Measurements from ENCODE around the gene RNF10.
"Not testable (repeated sequence)": the region's sequence is repeated elsewhere in the genome, so short reads cannot be mapped to it uniquely, and the experiment has no call there.

Gene RNF10

DNA sequence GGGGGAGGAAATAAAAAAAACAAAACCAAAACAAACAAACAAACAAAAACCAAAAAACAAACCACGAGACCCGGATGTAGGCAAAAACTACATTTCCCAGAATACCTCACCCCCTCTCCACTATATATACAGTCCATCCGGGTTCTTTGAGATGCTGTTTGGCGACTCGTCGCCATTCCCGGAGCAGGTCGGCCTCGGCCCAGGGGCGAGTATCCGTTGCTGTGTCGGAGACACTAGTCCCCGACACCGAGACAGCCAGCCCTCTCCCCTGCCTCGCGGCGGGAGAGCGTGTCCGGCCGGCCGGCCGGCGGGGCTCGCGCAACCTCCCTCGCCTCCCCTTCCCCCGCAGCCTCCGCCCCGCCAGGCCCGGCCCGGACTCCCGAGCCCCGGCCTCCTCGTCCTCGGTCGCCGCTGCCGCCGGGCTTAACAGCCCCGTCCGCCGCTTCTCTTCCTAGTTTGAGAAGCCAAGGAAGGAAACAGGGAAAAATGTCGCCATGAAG is at the start of gene RNF10:
TSS of gene RNF10 (plus strand) at position 154 of the 500 bp plus-strand sequence. CDS start 456 bp downstream, outside the sequence.
- DNase-seq = peak; percentile 95

DNA sequence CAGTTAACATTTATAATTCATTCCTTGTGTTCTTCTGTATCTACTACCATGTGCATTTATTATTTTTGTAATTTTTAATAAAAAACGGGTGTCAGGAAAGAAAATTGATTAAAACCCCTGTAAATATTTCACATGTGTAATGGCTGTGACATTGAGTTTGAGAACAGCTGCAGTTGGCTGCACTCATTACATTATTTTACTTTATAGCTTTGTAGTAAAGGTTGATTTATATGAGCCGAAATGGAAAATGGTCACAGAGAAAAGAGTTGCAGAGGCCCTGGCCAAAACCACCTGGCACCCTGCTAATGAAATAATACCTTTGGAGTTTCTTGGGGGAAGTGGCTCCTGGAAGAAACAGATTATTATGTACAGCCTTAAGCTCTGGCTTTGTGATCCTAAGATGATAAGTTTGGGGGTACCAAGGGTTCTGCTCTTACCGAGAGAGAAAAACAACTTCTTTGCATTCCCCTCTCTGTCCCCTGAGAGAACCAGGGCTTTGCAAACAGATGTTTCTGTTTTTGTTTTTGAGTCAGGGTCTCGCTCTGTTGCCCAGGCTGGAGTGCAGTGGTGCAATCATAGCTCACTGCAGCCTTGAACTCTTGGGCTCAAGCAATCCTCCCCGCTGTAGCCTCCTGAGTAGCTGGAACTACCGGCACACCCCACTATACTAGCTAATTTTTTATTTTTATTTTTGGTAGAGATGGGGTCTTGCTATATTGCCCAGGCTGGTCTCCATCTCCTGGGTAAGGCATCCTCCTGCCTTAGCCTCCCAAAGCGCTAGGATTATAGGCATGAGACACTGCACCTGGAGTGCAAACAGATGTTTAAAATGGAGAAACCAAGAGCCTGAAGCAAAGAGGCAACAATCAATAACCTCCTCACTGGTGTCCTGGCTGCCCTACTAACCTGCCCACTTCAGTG is 47.9 kb upstream of the RNF10 start:
- DNase-seq = no peak

DNA sequence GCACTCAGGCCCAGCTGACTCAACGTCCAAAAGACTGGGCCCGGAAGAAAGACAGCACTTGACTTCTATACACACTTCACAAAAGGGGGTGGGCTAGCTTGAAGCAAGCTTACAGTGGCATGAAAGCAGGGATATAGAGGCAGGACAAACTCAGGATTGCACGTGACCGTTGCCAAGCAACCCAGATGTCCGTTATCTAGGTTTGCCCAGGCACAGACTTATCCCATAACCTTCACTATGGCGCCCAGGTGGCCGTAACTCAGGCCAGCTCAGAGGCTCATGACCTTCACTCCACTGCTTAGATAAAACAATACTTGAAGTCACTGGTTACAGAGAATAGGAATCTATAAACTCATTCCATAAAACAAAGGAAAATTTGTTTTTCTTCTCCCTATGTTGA is 46.6 kb upstream of the RNF10 start:
- DNase-seq = not testable (repeated sequence)

DNA sequence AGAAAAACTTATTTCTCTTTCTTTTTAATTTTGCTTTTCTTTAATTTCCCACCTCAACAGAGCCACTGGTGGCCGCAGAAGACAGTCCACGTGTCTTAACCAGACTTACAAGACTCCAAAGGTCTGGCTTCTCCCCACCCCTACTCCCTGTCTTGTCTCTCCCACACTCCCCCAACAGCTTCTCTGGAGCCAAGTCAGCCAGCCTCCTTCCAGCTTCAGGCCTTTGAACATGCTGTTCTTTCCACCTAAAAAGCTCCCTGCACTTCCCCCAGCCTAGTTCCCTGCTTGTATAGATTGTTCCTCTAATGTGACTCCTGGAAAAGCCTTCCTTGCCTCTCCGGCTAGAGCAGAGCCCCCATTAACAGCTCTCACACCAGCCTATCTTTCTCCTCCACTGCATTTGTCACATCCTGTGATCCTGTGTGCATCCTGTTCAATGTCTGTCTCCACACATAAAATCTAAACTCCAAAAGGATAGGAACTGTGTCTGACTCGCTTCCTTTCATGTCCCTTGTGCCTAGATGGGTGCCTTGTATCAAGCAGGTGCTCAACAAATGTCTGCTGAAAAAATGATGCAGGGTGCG is 46.0 kb upstream of the RNF10 start:
- no peak for DNase-seq

DNA sequence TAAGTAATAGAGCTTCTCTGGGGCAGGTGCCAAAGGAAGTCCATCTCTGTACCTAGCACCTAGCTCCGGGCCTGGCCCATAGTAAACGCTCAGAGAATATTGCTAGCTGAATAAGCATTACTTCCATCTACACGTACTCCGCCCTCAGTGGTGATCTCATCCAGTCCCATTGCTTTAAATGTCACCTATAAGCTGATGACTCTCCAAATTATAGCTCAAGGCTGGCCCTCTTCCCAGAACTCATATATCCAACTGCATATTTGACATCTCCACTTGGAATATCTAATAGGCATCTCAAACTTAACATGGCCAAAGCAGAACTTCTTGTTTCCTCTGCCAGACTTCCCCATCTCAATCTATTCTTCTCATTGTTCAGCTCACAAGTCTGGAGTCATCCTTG is 45.1 kb upstream of the RNF10 start:
- no peak for DNase-seq

DNA sequence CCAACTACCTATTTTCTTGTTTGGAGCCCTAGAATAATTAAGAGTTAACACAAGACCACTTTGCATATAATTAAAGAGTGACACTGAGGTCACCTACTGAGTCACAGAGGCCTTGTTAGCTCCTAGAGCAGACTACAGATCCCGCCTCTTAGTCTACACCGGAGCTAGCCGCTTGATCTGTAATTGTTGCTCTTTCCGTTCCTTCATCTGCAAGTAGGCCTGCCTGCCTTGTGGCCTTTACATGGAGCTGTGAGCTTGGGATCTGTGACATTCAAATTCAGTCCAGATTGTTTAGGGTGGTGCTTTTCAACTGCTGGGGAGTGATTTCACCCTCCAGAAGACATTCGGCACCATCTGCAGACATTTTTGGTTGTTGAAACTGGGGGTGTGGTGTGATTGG is 43.8 kb upstream of the RNF10 start:
- no peak for DNase-seq

DNA sequence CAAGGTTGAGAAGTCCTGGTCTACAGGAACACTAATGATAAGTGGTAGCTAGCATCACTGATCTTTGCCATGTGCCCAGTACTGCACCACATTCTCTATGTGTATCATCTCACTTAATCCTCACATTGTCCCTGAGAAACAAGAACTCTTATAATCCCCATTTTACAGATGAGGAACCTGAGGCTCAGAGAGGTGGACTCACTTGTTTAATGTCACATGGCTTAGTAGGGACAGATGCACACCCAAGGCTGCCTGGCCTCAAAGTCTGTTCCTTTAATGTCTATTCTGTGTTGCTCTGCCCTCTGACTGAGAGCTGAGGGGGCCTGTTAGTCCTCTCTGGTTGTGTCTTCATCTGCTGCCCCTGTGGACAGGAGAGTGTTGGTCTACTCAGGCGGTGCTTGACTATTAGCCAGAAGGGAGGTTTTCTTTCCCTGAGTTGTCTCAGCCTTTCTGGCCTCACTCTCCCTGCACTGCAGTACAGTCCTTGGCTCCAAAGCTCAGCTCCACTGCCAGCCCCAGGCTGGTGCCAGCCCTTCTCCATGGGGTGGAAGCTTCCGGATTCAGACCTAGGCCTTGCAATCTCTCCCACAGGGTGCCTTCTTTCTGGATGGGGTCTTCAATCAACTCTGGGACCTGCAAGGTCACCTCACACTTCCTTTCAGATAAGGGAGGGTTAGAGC is 43.2 kb upstream of the RNF10 start:
- no peak for DNase-seq

DNA sequence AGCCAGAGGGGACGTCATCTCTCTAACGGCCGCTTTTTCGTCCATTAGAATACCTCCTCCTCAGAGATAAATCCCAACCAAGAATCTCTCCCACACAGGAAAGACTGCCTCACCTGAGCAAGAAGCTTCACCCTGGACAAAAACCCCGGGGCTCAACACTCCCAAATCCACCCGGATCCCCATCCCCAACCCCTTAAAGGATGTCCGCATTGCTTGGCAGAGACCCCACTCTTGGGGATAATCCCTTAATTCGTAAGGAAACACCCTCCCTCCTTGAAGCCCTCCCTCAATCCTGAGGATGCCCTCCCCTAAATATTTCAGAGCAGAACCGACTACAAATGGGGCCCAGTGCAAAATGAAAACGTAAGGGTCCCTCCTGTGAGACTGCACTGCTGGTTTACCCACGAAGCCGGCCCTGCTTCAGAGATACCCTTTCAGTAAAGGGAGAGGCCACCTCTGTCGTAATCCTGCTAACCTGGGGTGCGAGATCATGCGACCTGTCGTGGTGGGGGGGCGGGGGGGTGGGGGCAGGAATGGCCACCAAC is 38.9 kb upstream of the RNF10 start:
- DNase-seq = peak; percentile 26

DNA sequence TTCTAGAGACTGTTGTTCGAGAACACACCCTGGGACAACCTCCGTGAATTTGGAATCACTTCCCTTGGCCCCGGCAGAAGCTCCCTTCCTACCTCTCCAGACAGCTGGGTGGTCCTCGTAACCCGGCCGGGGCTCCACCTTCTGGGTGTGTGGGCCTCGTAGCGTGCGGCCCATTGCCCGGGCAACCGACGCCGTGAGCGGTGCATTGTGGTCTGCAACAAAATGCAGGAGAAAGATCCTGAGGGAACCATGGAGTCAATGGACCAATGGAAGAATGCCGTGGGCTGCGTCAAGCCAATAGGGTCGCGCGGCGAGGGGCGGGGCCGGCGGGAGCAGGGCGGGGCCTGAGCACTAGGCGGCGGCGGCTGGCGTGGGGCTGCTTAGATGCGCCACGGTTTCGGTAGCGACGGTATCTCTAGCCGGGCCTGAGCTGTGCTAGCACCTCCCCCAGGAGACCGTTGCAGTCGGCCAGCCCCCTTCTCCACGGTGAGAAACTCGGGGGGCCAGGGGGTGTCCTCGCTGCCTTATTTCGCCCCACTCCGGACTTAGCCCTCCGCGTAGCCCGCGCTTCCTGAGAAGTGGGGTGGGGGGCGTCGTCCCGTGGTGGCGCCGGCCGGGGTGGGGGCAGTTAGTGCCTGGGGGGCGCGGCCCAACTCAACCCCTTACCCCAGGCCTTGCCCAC is 38.3 kb upstream of the RNF10 start, which contains the start of gene DYNLL1:
TSS of gene DYNLL1 (plus strand) at position 383 of the 682 bp plus-strand sequence. CDS start 309 bp downstream, outside the sequence.
- peak; percentile 99 for DNase-seq

DNA sequence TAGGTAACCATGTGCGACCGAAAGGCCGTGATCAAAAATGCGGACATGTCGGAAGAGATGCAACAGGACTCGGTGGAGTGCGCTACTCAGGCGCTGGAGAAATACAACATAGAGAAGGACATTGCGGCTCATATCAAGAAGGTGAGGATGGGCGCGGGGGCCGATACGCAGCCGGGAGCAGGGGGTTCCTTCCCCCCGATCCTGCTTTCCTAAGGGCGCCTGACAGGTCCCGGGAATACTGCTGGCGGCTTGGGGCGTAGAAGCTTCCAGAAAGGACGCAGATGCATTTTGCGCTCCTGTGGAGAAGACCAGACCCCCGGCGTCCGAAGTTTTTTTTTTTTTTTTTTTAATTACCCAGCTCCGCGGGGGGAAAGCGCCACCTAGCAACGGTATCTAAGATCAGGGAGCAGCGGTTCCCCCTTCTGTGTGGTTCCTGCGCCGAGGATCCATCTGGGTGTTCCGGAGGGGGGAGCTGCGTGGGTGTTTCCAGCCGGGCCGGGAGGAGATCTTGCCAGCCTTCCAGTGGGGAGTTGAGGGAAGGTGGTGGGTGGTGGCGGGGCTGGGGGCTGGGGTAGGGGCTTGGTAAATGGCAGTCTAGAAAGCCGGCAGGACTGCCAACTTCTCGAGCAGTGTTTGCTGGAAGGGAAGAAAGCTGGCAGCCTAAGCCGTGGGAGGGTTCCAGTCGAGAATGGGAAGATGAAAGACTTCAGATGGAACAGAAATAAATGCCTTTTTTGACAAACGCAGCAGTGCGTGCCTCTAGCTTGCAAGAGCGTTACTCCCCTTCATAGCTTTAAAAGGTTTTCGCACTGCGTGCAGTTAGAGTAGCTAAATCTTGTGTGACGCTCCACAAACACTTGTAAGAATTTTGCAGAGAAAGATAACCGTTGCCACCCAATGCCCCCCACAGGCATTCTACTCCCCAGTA is 37.5 kb upstream of the RNF10 start:
- peak; percentile 86 for DNase-seq

DNA sequence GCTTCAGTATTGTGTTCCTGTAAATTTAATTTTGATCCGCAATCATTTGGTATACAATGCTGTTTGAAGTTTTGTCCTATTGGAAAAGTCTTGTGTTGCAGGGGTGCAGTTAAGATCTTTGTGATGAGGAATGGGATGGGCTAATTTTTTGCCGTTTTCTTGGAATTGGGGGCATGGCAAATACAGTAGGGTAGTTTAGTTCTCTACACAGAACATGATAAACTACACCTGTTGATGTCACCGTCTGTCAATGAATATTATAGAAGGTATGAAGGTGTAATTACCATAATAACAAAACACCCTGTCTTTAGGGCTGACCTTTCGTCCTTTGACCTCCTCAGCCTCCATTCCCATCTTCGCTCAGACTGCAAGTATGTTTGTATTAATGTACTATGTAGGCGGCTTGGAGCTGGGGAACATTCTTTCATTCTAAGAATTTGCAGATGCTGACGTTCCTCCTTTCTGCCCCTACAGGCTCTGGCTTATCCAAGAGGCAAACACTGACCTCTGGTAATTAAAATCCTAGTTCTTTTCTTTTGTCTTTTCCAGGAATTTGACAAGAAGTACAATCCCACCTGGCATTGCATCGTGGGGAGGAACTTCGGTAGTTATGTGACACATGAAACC is 36.5 kb upstream of the RNF10 start:
- no peak for DNase-seq

DNA sequence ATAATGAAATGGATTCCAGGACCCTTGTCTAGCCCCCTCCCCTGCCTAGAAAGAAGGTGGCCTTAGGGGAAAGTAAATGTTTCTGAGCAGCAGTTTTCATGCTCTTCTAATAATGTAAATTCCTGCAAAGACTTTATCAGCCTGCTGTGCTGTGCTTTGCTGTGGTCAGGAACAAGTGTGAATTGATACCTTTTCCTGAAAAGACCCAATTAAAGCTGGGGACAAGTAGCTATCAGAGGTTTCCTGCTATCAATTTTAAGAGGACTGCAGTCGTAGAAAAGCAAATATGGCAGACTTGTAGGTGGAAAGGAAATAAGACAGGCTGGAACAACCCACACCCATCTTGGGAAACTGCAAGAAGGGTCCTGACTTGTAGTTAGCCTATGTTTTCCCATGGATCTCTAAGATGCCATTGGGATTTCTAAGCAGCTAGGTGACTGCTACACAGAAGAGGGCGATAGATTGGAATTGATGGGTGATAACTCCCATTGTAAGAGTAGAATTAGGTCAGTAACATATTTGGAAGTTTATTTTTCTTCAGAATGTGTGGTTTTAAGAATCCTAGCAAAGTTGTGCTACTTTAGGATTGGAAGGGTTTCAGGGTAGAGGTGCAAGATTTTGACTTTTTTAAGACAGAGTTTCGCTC is 35.2 kb upstream of the RNF10 start:
- no peak for DNase-seq

DNA sequence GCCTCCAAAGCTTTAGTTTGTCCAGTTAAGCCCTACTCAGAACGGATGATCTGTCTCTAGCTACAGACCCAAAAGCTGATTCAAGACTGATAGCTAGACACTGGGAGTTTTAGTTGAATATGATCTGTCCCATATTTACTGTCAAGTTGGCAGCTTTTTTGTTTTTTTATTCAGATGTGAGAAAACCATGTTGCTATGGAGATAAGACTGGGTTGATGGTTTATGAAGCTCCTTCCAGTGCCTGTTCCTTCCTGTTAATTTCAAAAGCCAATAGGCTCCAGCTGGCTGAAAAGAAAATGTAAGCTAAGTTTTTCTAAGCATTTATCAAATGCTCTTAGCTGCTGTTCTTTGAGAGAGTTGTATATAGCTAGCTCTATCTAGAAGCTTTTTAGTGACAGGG is 33.6 kb upstream of the RNF10 start:
- no peak for DNase-seq

DNA sequence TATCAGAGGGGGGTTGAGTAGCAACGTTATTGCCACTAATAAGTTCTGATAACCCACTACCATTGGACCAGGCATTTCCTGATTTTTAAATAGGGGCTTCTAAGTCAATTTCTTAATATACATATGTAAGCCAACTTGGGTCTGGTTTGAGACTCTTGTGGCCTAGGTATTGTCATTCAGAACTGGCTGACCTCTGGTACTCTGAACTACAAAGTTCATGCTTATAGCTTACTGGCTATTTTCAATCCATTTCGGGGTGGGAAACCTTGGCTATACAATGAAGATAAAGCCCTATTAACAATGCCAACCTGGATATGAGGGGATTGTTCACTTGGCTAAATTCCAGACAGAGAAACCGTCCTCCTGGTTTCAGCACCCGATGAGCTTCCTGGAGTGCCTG is 29.6 kb upstream of the RNF10 start:
- no peak for DNase-seq

DNA sequence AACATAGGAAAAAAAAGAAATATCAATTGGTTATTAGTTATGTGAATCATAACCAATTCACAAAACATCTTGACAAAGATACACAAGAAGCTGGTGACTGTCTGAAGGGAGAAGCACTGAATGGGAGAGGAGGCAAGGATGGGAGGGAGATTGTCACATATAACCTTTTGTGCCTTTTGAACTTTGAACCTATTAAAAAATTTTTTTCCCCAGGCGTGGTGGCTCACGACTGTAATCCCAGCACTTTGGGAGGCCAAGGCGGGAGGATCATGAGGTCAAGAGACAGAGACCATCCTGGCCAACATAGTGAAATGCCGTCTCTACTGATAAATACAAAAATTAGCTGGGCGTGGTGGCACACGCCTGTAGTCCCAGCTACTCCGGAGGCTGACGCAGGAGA is 25.6 kb upstream of the RNF10 start:
- DNase-seq = no peak

DNA sequence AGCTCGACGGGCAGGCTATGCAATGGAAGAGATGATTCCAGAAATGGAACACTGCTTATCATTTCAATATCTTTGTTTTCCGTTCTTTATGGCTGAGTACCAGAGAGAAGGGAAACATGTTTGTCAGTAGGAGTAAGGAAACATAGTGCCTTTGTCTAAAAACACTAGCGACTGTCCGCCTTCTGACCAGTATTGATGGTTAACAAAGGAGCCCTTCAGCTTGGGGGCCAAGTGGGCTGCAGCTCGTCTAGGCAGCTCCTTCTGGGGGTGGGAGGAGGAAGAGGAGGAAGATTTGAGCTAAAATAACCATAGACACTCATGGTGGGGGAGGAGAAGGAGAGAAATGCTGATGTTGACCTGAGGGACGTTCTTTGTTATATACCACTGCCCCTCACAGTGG is 20.2 kb upstream of the RNF10 start:
- DNase-seq = no peak

DNA sequence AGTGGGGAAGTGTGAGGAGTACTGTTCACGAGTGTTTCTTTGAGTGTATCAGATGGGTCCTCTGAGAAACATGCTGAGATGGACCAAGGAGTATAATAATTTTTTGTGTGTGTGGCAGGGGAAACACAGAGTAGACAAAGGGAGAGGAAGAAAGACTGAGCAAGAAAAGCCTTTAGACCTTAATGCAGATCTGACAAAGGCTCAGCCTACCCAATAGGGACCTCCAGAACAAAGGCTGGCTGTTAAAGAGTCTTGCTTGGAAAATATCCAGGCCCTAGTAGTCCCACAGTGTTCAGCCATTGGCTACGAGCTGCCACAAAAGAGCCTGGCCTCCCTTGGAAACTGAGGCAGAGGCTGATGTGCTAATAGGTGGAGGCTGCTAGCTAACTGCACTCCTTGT is 18.7 kb upstream of the RNF10 start:
- DNase-seq = no peak

DNA sequence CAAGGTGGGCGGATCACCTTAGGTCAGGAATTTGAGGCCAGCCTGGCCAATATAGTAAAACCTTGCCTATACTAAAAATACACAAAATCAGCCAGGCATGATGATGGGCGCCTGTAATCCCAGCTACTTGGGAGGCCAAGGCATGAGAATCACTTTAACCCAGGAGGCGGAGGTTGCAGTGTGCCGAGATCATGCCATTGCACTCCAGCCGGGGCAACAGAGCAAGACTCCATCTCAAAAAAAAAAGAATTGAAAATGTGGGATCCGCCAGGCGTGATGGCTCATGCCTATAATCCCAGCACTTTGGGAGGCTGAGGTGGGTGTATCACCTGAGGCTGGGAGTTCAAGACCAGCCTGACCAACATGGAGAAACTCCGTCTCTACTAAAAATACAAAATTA is 14.8 kb upstream of the RNF10 start:
- not testable (repeated sequence) for DNase-seq

DNA sequence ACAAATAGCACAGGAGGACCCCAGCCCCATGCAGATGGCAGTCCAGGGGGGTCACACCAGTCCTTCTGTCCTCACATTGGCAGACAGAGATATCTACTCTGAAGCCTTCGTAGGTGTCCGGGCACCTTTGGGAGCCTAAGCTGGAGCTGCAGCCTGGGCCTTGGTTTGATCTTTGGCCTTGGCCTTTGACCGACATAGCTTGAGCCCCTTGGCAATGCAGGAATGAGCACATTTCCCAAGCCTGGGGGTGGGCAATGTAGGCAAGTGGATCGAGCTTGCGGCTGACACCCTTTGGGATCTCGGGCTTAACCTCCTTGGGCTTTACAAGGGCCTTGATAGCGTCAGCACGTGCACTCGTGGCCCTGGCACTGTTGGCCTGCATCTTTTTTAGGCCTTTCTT is 11.6 kb upstream of the RNF10 start:
- no peak for DNase-seq

DNA sequence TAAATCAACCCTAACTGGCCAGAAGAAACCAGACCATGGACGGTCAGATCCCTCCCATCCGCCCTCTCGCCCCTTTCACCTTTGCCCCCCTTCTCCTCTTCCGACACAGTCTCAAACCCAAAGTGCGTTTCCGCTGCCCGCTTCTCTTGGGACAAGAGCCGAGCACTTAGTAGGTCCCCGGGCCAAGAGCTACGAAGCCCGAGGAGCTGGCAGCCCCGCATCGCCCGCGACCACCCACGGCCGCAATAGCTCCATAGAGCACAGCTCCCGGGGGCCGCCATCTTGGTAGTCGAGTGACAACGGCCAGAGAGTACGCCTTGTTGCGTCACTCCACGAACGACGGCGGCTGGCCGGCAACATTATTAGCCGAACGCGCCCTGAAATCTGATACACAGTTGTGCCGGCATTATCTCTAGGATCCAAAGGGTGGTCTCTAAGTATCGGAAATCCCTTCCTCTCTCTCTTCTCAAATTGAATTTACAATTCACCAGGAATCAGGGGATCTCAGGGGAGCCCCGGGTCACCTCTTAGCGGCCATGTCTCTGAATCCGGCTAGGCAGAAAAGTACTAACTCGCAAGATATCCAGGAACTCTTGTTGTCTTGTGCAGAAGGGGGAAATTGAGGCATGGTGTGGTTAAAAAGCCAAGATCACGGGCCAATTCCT is 5.2 kb upstream of the RNF10 start, which contains the start of gene COQ5:
TSS of gene COQ5 (minus strand) at position 298 of the 665 bp plus-strand sequence. CDS start at position 281, 17 bp downstream.
- peak; percentile 96 for DNase-seq

Measured in retina (tissue), 1 donor.